Sigmoid colon (tissue), 3 donors: ENCODE results near the gene CMTM3.

Experiments
- CTCF ChIP-seq, 4 experiments: fragments of 450-650 bp in 3 of 4; fragments of 200-600 bp in 1 of 4; IDR thresholded peaks; one replicate each; pipeline ENCODE4 v1.5.1; 2016 to 2019; ENCODE audit warnings: antibody characterized with exemption in 4 of 4, mild to moderate bottlenecking in 3 of 4, moderate library complexity in 2 of 4
- POLR2A ChIP-seq, 2 donors: fragments of 450-650 bp; IDR thresholded peaks; one replicate each; pipeline ENCODE4 v1.6.1; 2016; ENCODE audit warnings: antibody characterized with exemption in 2 of 2, mild to moderate bottlenecking in 2 of 2, moderate library complexity in 2 of 2

GRCh38 chr16:66622863-66623262, 18.4 kb downstream of the CMTM3 start:
- no peak for TF ChIP-seq CTCF (IDR thresholded peaks at IDR 0.05)
- no peak for TF ChIP-seq POLR2A (IDR thresholded peaks at IDR 0.05)
